AG20443 (cell line): ENCODE results near the gene CACNA1D.

Source experiments
- DNase-seq: peaks from one replicate; pipeline ENCODE4 v3.0.0; 2012; ENCODE audit warnings: low spot score, mixed read lengths

Gene CACNA1D

GRCh38 chr3:53846134-53846850 lies 351.9 kb downstream of the CACNA1D start, which contains the start of the genes CHDH and IL17RB:
TSS of gene CHDH (minus strand) at chr3:53846419. CDS start at chr3:53824008, 22,411 bp downstream.
TSS of gene IL17RB (plus strand) at chr3:53846568. CDS start at chr3:53846589, 21 bp downstream.
- peak; percentile 74 for DNase-seq

GRCh38 chr3:53846851-53847155 lies 352.4 kb downstream of the CACNA1D start:
- no peak for DNase-seq

GRCh38 chr3:53849916-53850315 lies 355.5 kb downstream of the CACNA1D start:
- no peak for DNase-seq

- peak; percentile 38 for DNase-seq
These were observed 356.5 kb downstream of the CACNA1D start for GRCh38 chr3:53850895-53851294.

- DNase-seq: no peak
These were observed 362.6 kb downstream of the CACNA1D start for GRCh38 chr3:53856964-53857363.

- DNase-seq: no peak
These were observed 363.8 kb downstream of the CACNA1D start for GRCh38 chr3:53858096-53858741.

- no peak for DNase-seq
These were observed 364.8 kb downstream of the CACNA1D start for GRCh38 chr3:53859178-53859577.

- no peak for DNase-seq
These were observed 365.8 kb downstream of the CACNA1D start for GRCh38 chr3:53860196-53860595.

GRCh38 chr3:53862241-53862640 lies 367.8 kb downstream of the CACNA1D start:
- DNase-seq: no peak

GRCh38 chr3:53863145-53863544 lies 368.7 kb downstream of the CACNA1D start:
- no peak for DNase-seq
